Fibroblast of pulmonary artery (primary cell): ENCODE results near the gene ARHGEF12.
A peak's percentile ranks its signal among the peaks of the same experiment; 100 is the strongest.

Source experiments
- DNase-seq: peaks from one replicate; pipeline ENCODE4 v3.0.0-alpha.2; 2010; ENCODE audit warnings: low read depth
- H3K4me3 ChIP-seq: replicated peaks from 2 replicates; pipeline ENCODE4 v1.5.1; 2011; ENCODE audit warnings: low read depth, mild to moderate bottlenecking, control low read depth, low read length, moderate library complexity
- TF ChIP-seq, protein P1 (sequence below): IDR thresholded peaks from 2 replicates; pipeline ENCODE4 v1.5.1; 2011; ENCODE audit warnings: mild to moderate bottlenecking, control low read depth, low read length, inconsistent platforms; ENCODE audit errors: missing control alignments

Gene ARHGEF12

DNA sequence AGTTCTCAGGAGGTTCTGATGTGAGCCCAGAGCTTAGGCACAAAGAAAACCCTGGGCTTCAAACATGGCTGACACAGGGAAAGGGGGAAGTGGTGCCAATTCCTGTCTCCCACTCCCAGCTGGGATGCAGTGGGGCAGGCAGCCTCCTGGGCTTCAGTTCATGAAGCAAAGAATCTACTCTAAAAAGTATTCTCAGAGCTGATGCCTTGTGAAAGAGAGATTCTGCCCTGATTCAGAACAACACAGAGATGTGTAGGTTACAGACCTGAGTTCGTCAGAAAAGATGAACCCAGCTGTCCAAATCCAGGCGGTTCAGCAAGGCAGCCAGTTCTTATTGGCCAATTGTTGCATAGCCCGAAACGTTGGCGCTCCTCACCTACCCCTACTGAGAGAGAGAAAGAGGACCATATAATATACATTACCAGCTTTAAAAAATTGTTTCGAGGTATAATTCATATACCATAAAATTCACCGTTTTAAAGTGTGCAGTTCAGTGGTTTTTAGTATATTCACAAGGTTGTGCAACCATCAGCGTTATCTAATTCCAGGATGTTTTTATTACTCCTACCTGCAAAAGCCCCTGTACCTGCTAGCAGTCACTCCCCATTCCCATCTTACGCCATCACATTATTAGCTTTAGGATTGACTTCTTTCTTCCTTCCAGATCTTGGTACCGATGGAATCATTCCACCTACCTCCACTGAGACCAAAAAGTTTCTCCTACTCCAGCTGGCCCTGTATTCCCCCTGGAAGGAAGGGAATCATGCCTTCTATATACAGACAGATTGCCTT, 18.3 kb upstream of the ARHGEF12 start:
- DNase-seq: no peak
- H3K4me3 ChIP-seq: no peak overlapping the region
- TF ChIP-seq, protein P1, sequence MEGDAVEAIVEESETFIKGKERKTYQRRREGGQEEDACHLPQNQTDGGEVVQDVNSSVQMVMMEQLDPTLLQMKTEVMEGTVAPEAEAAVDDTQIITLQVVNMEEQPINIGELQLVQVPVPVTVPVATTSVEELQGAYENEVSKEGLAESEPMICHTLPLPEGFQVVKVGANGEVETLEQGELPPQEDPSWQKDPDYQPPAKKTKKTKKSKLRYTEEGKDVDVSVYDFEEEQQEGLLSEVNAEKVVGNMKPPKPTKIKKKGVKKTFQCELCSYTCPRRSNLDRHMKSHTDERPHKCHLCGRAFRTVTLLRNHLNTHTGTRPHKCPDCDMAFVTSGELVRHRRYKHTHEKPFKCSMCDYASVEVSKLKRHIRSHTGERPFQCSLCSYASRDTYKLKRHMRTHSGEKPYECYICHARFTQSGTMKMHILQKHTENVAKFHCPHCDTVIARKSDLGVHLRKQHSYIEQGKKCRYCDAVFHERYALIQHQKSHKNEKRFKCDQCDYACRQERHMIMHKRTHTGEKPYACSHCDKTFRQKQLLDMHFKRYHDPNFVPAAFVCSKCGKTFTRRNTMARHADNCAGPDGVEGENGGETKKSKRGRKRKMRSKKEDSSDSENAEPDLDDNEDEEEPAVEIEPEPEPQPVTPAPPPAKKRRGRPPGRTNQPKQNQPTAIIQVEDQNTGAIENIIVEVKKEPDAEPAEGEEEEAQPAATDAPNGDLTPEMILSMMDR: no peak

DNA sequence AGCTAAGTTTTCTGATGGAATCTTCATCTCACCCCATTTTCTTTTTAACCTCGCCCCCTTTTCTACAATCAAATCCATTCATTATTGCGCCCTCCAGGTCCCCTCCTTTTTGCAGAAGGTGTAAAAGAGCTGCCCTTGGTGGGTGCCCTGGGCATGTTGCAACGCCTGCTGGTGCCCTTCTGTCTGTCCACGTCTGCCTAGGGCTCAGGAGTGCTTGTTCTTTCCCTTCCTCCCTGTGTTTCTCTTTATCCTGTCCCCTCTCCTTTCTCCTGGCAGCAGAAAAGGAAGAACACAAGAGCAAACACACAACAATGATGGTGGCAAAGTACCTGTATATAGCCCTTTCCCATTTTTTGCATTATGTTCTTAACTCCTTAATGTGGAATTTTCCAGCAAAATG, 17.3 kb upstream of the ARHGEF12 start:
- no peak for DNase-seq
- TF ChIP-seq, protein P1: no peak
- no peak overlapping the region for H3K4me3 ChIP-seq

DNA sequence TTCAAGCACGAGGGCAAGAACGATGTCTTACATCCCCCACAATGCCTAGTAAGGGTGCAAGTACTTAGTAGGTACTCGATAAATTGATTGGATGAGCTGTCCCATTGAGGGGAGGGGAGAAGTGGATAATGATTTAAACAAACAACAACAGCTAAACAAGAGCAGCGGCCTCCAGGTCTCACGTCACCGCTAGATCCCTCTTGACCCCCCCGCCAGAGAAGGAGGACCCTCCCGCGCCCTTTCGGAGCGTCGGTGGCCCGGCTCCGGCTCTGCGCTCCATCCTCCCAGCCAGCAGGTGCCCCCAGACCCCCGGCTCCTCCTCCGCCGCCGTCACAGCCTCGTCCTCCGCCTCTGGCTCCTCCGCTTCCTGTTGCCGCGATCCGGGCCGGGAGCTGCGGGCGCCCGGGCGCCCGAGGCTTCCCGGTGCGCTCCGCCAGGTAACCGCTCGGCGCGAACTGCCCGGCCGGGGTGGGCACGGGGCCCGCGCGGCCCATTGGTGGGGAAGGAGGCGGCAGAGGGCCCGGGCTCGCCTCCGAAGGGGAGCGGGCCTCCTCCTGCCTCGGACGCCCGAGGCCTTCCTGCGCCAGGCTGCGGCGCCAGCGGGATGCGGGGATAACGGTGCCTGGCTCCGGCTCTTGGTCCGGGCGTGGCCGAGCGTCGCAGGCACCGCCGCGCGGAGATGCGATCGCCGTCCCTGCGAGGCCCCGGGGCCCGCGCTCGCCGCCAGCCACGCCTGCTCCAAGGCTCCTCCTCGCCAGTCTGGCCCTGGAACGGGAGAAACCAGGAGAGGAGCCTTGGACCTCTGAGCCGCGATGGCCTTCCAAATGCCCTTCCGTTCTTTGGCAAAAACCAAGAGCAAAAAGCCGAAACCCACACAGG, 11.0 kb upstream of the ARHGEF12 start, which contains the start of gene TLCD5:
Gene TLCD5, plus strand, starts transcription at position 368 of the 879 bp plus-strand sequence. CDS start 2,143 bp downstream, outside the sequence.
- DNase-seq: peak; percentile 67
- TF ChIP-seq, protein P1: no peak
- peak within 1 kb of the TSS; percentile 63 for H3K4me3 ChIP-seq

DNA sequence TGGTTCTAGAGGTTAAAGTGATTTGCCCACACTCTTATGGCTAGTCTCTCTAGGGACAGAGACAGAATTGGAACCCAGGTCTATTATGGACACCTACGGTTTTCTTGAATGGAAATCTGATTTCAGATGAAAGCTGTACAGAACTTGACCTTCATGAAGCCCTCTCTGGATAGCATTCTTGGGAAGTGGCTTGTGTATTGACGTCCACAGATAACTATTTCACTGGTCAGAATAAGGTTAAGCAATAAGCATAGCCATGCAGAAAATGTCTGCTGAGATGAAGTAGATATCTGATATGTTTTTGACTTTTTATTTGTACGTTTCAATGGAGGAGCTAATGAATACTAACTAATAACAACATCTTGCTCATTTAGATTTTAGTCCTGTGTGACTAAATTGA, 10.0 kb upstream of the ARHGEF12 start:
- TF ChIP-seq, protein P1: no peak
- peak overlapping the region; percentile 63 for H3K4me3 ChIP-seq
- peak; percentile 76 for DNase-seq

DNA sequence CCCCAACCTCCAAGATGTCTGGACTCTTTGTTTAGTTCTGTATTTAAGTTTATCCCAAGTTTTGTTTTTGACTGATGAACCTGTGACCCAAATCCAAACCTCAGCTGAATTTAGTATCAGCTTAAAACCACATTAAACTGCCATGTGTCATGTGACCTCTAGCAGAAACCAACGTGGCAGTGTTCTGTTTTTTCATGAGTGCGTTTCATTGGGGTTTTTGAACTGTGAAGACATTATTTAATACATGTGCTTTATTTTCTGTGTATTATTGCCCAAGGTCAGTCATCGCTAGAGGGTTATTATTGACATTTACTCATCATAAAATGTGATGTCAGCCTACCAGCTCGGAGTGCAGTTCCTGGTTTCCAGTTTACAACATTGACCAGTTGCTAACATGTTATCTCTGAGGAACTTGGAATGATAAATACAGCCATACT, 9.3 kb upstream of the ARHGEF12 start:
- TF ChIP-seq, protein P1: no peak
- peak; percentile 24 for DNase-seq
- H3K4me3 ChIP-seq: no peak overlapping the region

DNA sequence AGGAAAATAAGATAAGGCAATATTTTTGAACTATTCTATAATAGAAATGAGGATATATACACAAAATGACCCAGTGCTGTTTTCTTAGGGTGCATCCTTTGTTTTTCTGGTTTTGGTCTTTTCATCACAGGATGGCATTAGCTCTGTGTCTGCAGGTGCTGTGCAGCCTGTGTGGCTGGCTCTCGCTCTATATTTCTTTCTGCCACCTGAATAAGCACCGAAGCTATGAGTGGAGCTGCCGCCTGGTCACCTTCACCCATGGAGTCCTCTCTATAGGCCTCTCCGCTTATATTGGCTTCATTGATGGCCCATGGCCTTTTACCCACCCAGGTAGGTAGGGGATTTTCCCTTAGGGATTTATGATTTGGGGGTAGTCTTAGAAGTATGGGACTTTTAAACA, 8.9 kb upstream of the ARHGEF12 start:
- H3K4me3 ChIP-seq: no peak overlapping the region
- TF ChIP-seq, protein P1: no peak
- DNase-seq: no peak
